ENCODE data around the gene PRLR.

DNA sequence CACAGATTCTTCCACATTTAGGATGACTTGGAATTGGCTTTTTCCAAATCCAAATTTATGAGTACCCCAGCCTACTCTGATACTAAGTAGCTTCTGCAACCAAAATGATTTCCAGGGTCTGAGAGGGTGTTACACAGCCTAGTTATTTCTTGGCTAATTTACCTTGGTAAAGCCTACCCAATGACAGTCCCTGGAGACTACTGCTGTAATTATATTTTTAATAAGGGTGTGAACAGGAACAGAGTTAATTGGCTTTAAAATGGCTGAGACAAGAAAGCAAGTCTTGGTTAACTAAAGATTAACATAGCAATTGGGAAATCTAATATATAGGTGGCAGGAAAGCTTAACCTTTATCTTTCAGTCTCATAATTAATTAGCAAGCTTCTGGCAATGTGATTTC is 9.3 kb downstream of the PRLR start:
- no peak for TF ChIP-seq CTCF (IDR thresholded peaks at IDR 0.05; ENCODE audit: insufficient read depth, low read depth, low read length)
- TF ChIP-seq EZH2 (IDR thresholded peaks at IDR 0.05; ENCODE audit: insufficient read depth, low read length), result no peak

Measured in astrocyte (in vitro differentiated cells and primary cell).